Endothelial cell of umbilical vein (primary cell): Measurements from ENCODE around the gene B3GALNT1. TPM values are rescaled to one million over a fixed set of nuclear protein-coding genes. Genes with fewer than 3 reads are reported as not detected.

Experiments used
- BruUV-seq: library from RNA; stranded (reverse); fragments of 400-500 nt; replicated peaks from 2 replicates; lab custom pipeline; 2021; lab: Mats Ljungman, UMichigan
- CTCF ChIA-PET: fragments of 300-600, 350-600 bp; sonication (Branson Sonifier 250); formaldehyde crosslinking; loops from one replicate; lab custom pipeline; 2021; ENCODE audit warnings: antibody characterized with exemption, inconsistent platforms; lab: Charles Lee
- POLR2A ChIA-PET: fragments of 300-600, 350-600 bp; sonication (Branson Sonifier 250); formaldehyde crosslinking; loops from one replicate; lab custom pipeline; 2021; ENCODE audit warnings: antibody characterized with exemption, inconsistent platforms; lab: Charles Lee
- DNase-seq: peaks from one replicate; pipeline ENCODE4 v3.0.0-alpha.2; 2011; ENCODE audit warnings: low read depth, low spot score
- FAIRE-seq: peaks from 2 replicates; lab custom pipeline; 2011; peaks lifted over from hg19 to GRCh38; lab: Jason Lieb, UNC
- H2AFZ ChIP-seq: 2 replicates; pipeline ENCODE4 v1.6.0; 2012; ENCODE audit warnings: low read depth, low read length, control low read depth, inconsistent platforms
- H3K27ac ChIP-seq: 2 replicates; pipeline ENCODE4 v1.5.1; 2011; ENCODE audit warnings: low read depth, mild to moderate bottlenecking, control low read depth, low read length, moderate library complexity; ENCODE audit not compliant: insufficient read depth
- H3K27me3 ChIP-seq, 2 experiments: 2 replicates each; pipeline versions ENCODE4 v1.6.0 to v1.6.1; 2011; ENCODE audit warnings: low read length in 2 of 2, mixed read lengths in 1 of 2; ENCODE audit not compliant: control insufficient read depth in 2 of 2, insufficient read depth in 2 of 2
- H3K36me3 ChIP-seq, 2 experiments: 2 replicates in 1 of 2; 3 replicates in 1 of 2; pipeline ENCODE4 v1.5.1; 2011; ENCODE audit warnings: low read length in 2 of 2, mild to moderate bottlenecking in 1 of 2, moderate library complexity in 1 of 2; ENCODE audit not compliant: control insufficient read depth in 2 of 2, insufficient read depth in 2 of 2; ENCODE audit errors: extremely low read depth in 1 of 2
- H3K4me1 ChIP-seq: 3 replicates; pipeline ENCODE4 v1.5.1; 2011; ENCODE audit warnings: mild to moderate bottlenecking, low read length; ENCODE audit not compliant: control insufficient read depth, insufficient read depth; ENCODE audit errors: extremely low read depth
- H3K4me2 ChIP-seq: 2 replicates; pipeline ENCODE4 v1.6.1; 2011; ENCODE audit warnings: low read length, control low read depth, mixed read lengths; ENCODE audit not compliant: insufficient read depth
- H3K4me3 ChIP-seq, 3 experiments: fragments of 200-600 bp in 1 of 3; sonication (generic), shearing (Covaris generic) in 1 of 3; replicated peaks in 1 of 3; 2 replicates each; pipeline ENCODE4 v1.5.1; 2011 to 2016; ENCODE audit warnings: control low read depth in 3 of 3, low read length in 3 of 3, mild to moderate bottlenecking in 2 of 3, inconsistent platforms in 1 of 3, low read depth in 1 of 3, moderate library complexity in 1 of 3; ENCODE audit not compliant: insufficient read depth in 1 of 3
- H3K79me2 ChIP-seq: 2 replicates; pipeline ENCODE4 v1.6.0; 2012; ENCODE audit warnings: low read length, inconsistent platforms; ENCODE audit not compliant: control insufficient read depth, insufficient read depth
- H3K9ac ChIP-seq: replicated peaks from 2 replicates; pipeline ENCODE3; 2011; ENCODE audit warnings: low read length, control low read depth; ENCODE audit not compliant: insufficient read depth; ENCODE audit errors: extremely low read depth
- H3K9me1 ChIP-seq: replicated peaks from 3 replicates; pipeline ENCODE4 v1.6.0; 2011; ENCODE audit warnings: mild to moderate bottlenecking, low read length; ENCODE audit not compliant: control insufficient read depth, insufficient read depth; ENCODE audit errors: extremely low read depth
- H3K9me3 ChIP-seq: replicated peaks from 2 replicates; pipeline ENCODE4 v1.5.1; 2012; ENCODE audit warnings: low read length, inconsistent platforms; ENCODE audit not compliant: control insufficient read depth, insufficient read depth
- H4K20me1 ChIP-seq: replicated peaks from 2 replicates; pipeline ENCODE3; 2011; ENCODE audit warnings: mild to moderate bottlenecking, low read length; ENCODE audit not compliant: control insufficient read depth, insufficient read depth; ENCODE audit errors: extremely low read depth
- EZH2 ChIP-seq: IDR thresholded peaks from 2 replicates; pipeline ENCODE4 v1.6.1; 2012; ENCODE audit warnings: borderline replicate concordance, low read depth, mild to moderate bottlenecking, moderate library complexity, low read length, inconsistent platforms; ENCODE audit not compliant: severe bottlenecking
- FOS ChIP-seq: IDR thresholded peaks from 2 replicates; pipeline ENCODE4 v1.6.1; 2011; ENCODE audit warnings: mild to moderate bottlenecking, low read length, moderate library complexity, borderline replicate concordance; ENCODE audit not compliant: insufficient read depth
- GATA2 ChIP-seq: IDR thresholded peaks from 2 replicates; pipeline ENCODE4 v1.7.0; 2011; ENCODE audit warnings: low read depth, mild to moderate bottlenecking, moderate library complexity, mixed read lengths, low read length; ENCODE audit not compliant: insufficient read length, insufficient read depth
- JUN ChIP-seq: IDR thresholded peaks from 2 replicates; pipeline ENCODE4 v1.6.1; 2011; ENCODE audit warnings: borderline replicate concordance, low read depth; ENCODE audit not compliant: insufficient read length, insufficient read depth
- MYC ChIP-seq: IDR thresholded peaks from one replicate; pipeline ENCODE4 v1.6.1; 2011; ENCODE audit warnings: mild to moderate bottlenecking, low read depth, low read length
- POLR2AphosphoS5 ChIP-seq: IDR thresholded peaks from 2 replicates; pipeline ENCODE4 v1.6.1; 2012; ENCODE audit warnings: low read depth, mild to moderate bottlenecking, control low read depth, low read length, moderate library complexity; ENCODE audit not compliant: insufficient read depth
- dilution Hi-C: fragments of 300-500 bp; cut with MboI; formaldehyde crosslinking; loops from one replicate; pipeline ENCODE4 v1.15.0; 2019; ENCODE audit warnings: low sequenced_read_pairs; ENCODE audit not compliant: extremely low pct_ligation_motif_present
- intact Hi-C: fragments of 100-400 bp; cut with micrococcal nuclease; formaldehyde crosslinking; loops from one replicate; pipeline ENCODE4 v1.10.0; 2022
- polyA plus RNA-seq, 4 experiments: library from polyadenylated mRNA; depleted of rRNA in 3 of 4; stranded (reverse) in 3 of 4; unstranded in 1 of 4; fragments of >200 nt; gene quantifications; 2 replicates each; pipeline versions ENCODE4 v1.2.1 to v1.2.3, GENCODE V29; 2011 to 2012; ENCODE audit warnings: missing spikeins in 1 of 4
- total RNA-seq: library from RNA; stranded (reverse); gene quantifications from 2 replicates; pipeline ENCODE4 v1.2.3, GENCODE V29; 2021
- TF ChIP-seq, protein P1 (sequence below), 2 donors: IDR thresholded peaks; 1 replicate in 1 of 2; 2 replicates in 1 of 2; pipeline ENCODE4 v1.5.1; 2011; ENCODE audit warnings: low read length in 2 of 2, mild to moderate bottlenecking in 2 of 2, moderate library complexity in 2 of 2, control low read depth in 1 of 2, inconsistent platforms in 1 of 2, low read depth in 1 of 2; ENCODE audit not compliant: insufficient read depth in 1 of 2; ENCODE audit errors: extremely low read depth in 1 of 2
- TF ChIP-seq, protein P2 (sequence below): IDR thresholded peaks from 2 replicates; pipeline ENCODE4 v1.6.1; 2011; ENCODE audit not compliant: insufficient read depth, insufficient read length

B3GALNT1 gene
- total and polyA plus RNA-seq, 2 donors (not counting 3 experiments of a cell fraction or from before 2014, with no cell fraction given): 19.4 to 29.4 TPM

DNA sequence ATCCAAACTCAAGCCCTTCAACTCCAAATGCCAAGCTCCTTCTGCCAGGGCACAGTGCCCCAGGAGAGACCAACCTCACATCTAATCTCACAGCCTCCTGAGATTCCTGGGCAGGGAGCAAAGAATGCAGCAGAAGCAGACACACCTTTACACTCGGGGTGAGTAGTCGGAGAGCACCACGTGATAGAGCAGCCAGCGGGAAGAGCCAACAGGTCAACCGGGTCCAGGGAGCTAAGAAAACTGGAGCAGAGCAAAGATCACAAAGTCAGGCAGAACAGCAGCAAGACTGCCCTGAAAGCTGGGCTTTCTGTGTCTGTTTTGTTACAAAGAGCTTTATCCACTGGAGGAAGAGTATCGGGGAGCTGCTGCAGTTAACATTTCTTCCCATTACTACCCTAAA is 4.2 kb downstream of the B3GALNT1 start:
- intact Hi-C loops (no loop called here), dilution Hi-C loops (no loop called here)
- Histone ChIP-seq H4K20me1 (no peaks in the 10 kb centered on the region), H3K9me1 (no peaks in the 10 kb centered on the region), H3K4me1 (peaks cover 3% of the 10 kb centered on the region), H3K79me2 (no peaks in the 10 kb centered on the region), H3K27ac (no peak overlapping the region), H2AFZ (no peak overlapping the region), H3K4me2 (no peak overlapping the region), H3K9ac (no peak overlapping the region), H3K9me3 (no peaks in the 10 kb centered on the region), H3K4me3 (no peak overlapping the region), H3K36me3 (peaks cover 3 to 4% of the 10 kb centered on the region in 2 experiments), H3K27me3 (no peaks in the 10 kb centered on the region)
- DNase-seq: no peak
- CTCF ChIA-PET: interaction anchor here (1.1 kb wide), 1 partner anchor 31 kb away, joined by 3 read pairs; no protein-coding TSS in a partner anchor
- BruUV-seq: no TSS peak
- TF ChIP-seq MYC (no peak), JUN (no peak), FOS (no peak), GATA2 (no peak), EZH2 (no peak)
- POLR2A ChIA-PET: no interaction called here
- no peak for FAIRE-seq

DNA sequence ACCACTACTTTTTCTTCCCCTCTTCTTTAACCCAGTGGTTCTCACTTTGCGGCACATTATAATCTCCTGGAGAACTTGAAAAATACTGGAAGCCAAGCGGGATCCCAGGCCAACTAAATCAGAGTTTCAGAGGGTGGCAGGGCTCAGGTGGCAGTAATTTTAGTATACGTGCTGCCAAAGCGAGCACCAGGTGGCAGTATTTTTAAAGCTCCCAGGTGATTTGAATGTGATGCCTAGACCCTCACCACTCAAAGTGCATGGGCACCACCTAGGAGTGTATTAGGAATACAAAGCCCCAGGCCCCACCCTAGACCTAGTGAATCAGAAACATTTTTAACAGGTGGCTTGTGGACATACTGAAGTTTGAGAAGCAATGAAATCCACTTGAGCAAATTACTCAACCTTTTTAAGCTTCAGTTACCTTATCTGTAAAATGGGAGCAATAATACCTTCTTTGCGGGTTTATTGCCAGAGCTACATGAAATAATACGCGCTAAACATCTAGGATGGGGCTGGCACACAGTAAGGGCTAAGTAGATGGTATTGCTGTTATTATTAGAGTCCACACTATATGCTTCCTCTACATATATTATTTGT is 8.3 kb downstream of the B3GALNT1 start:
- ChIA-PET POLR2A (no interaction called here), CTCF (interaction anchor here (0.6 to 1.0 kb wide), 8 partner anchors 8 to 327 kb away, joined by 3 to 7 read pairs (median 3); partner anchors contain the start of gene B3GALNT1)
- H3K4me2 ChIP-seq: no peak overlapping the region
- no peak overlapping the region for H3K27ac ChIP-seq
- intact Hi-C loops (loop anchor here (1.0 to 5.0 kb wide), 2 partner anchors 177 to 325 kb away; no protein-coding TSS in a partner anchor), dilution Hi-C loops (no loop called here)
- TF ChIP-seq GATA2 (no peak), POLR2AphosphoS5 (no peak), JUN (no peak), MYC (no peak)
- TF ChIP-seq, protein P1, sequence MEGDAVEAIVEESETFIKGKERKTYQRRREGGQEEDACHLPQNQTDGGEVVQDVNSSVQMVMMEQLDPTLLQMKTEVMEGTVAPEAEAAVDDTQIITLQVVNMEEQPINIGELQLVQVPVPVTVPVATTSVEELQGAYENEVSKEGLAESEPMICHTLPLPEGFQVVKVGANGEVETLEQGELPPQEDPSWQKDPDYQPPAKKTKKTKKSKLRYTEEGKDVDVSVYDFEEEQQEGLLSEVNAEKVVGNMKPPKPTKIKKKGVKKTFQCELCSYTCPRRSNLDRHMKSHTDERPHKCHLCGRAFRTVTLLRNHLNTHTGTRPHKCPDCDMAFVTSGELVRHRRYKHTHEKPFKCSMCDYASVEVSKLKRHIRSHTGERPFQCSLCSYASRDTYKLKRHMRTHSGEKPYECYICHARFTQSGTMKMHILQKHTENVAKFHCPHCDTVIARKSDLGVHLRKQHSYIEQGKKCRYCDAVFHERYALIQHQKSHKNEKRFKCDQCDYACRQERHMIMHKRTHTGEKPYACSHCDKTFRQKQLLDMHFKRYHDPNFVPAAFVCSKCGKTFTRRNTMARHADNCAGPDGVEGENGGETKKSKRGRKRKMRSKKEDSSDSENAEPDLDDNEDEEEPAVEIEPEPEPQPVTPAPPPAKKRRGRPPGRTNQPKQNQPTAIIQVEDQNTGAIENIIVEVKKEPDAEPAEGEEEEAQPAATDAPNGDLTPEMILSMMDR (IDR thresholded peaks at IDR 0.05; ENCODE audit: extremely low read depth in 1 of 2, insufficient read depth in 1 of 2, low read depth in 1 of 2, low read length in 2 of 2): peak; percentile 9 to 24
- TF ChIP-seq, protein P2, sequence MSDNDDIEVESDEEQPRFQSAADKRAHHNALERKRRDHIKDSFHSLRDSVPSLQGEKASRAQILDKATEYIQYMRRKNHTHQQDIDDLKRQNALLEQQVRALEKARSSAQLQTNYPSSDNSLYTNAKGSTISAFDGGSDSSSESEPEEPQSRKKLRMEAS: no peak
- peak; percentile 21 for DNase-seq
- no peak overlapping the region for H3K4me3 ChIP-seq
- no peaks in the 10 kb centered on the region for H3K4me1 ChIP-seq
- H3K9ac ChIP-seq: no peak overlapping the region
- H4K20me1 ChIP-seq: no peaks in the 10 kb centered on the region
- no peaks in the 10 kb centered on the region for H3K27me3 ChIP-seq
- peak; percentile 8 for FAIRE-seq
- H3K9me3 ChIP-seq: no peaks in the 10 kb centered on the region
- BruUV-seq: no TSS peak
- H3K79me2 ChIP-seq: no peaks in the 10 kb centered on the region
- H2AFZ ChIP-seq: no peak overlapping the region
- no peaks in the 10 kb centered on the region for H3K9me1 ChIP-seq
- H3K36me3 ChIP-seq: peaks cover 0 to 3% of the 10 kb centered on the region in 2 experiments
